K562 (cell line): ENCODE measurements around the gene NEURL4. TPM values are rescaled to one million over a fixed set of nuclear protein-coding genes. Genes with fewer than 3 reads are reported as not detected.

Experiments
- E2F6 ChIP-seq, 2 experiments: IDR thresholded peaks; 2 replicates each; pipeline ENCODE4 v1.6.1; 2011; ENCODE audit warnings: borderline replicate concordance in 1 of 2, control low read depth in 1 of 2, low read depth in 1 of 2, low read length in 1 of 2, mild to moderate bottlenecking in 1 of 2, mixed read lengths in 1 of 2, moderate library complexity in 1 of 2; ENCODE audit not compliant: insufficient read depth in 1 of 2, insufficient read length in 1 of 2, poor library complexity in 1 of 2, severe bottlenecking in 1 of 2; ENCODE audit errors: extremely low read depth in 1 of 2
- EHMT2 ChIP-seq: fragments of 450-650 bp; IDR thresholded peaks from 2 replicates; pipeline ENCODE4 v1.6.1; 2018; ENCODE audit warnings: antibody characterized with exemption
- EP400 ChIP-seq: fragments of 450-650 bp; IDR thresholded peaks from 2 replicates; pipeline ENCODE4 v1.6.1; 2017; ENCODE audit warnings: antibody characterized with exemption, mild to moderate bottlenecking, moderate library complexity
- ETV5 ChIP-seq: sonication (generic); formaldehyde crosslinking; IDR thresholded peaks from 2 replicates; pipeline ENCODE4 v1.4.0; 2020; ENCODE audit warnings: low read depth, mild to moderate bottlenecking, missing genetic modification reagents
- GATAD2B ChIP-seq: fragments of 450-650 bp; IDR thresholded peaks from 2 replicates; pipeline ENCODE4 v1.6.1; 2017; ENCODE audit warnings: mild to moderate bottlenecking, borderline replicate concordance
- MXD1 ChIP-seq: fragments of 250-450 bp; sonication (Bioruptor Pico); IDR thresholded peaks from 2 replicates; pipeline ENCODE4 v1.8.0; 2021; ENCODE audit warnings: borderline replicate concordance, mild to moderate bottlenecking, moderate library complexity; ENCODE audit not compliant: poor library complexity, severe bottlenecking
- RNF219 ChIP-seq: fragments of 250-450 bp; sonication (Bioruptor Pico); IDR thresholded peaks from 2 replicates; pipeline ENCODE4 v1.5.0; 2022; ENCODE audit warnings: mild to moderate bottlenecking
- SAFB2 ChIP-seq: fragments of 200-400 bp; formaldehyde crosslinking; IDR thresholded peaks from 2 replicates; pipeline ENCODE4 v1.6.1; 2018; ENCODE audit warnings: borderline replicate concordance, low read length, low read depth, moderate library complexity; ENCODE audit not compliant: severe bottlenecking
- SETDB1 ChIP-seq: IDR thresholded peaks from one replicate; pipeline ENCODE4 v1.6.1; 2012; ENCODE audit warnings: low read length, control low read depth, inconsistent platforms
- ZBTB49 ChIP-seq: sonication (generic); formaldehyde crosslinking; IDR thresholded peaks from 2 replicates; pipeline ENCODE4 v1.8.0; 2022; ENCODE audit warnings: missing genetic modification reagents, mild to moderate bottlenecking, borderline replicate concordance
- ZBTB5 ChIP-seq: fragments of 450-650 bp; IDR thresholded peaks from 2 replicates; pipeline ENCODE4 v1.6.1; 2017; ENCODE audit warnings: antibody characterized with exemption
- ZFP91 ChIP-seq: sonication (generic); formaldehyde crosslinking; IDR thresholded peaks from 2 replicates; pipeline ENCODE4 v1.8.0; 2022; ENCODE audit warnings: mild to moderate bottlenecking, missing genetic modification reagents
- ZNF41 ChIP-seq: fragments of 250-450 bp; sonication (Bioruptor Pico); conservative IDR thresholded peaks from 2 replicates; pipeline ENCODE4 v1.4.0; 2020; ENCODE audit warnings: mild to moderate bottlenecking
- polyA plus RNA-seq, 8 experiments: library from polyadenylated mRNA; depleted of rRNA in 4 of 8; stranded (reverse) in 5 of 8; unstranded in 3 of 8; fragments of >200 nt; fragmentation: Nextera tagmentation in 2 of 8; fragmentation: Illumina TruSeq in 1 of 8; extraction: Ambion mirVana in 2 of 8; extraction: Trizol in 1 of 8; gene quantifications; 2 replicates each; pipeline versions ENCODE4 v1.2.1 to v1.2.3, GENCODE V29; 2011 to 2014; ENCODE audit warnings: inconsistent platforms in 1 of 8, missing spikeins in 1 of 8
- total RNA-seq, 7 experiments: library from RNA; depleted of rRNA in 6 of 7; stranded (reverse); fragments of >200 nt in 6 of 7; fragmentation: Illumina TruSeq in 2 of 7; extraction: Trizol in 2 of 7; gene quantifications; 2 replicates each; pipeline versions ENCODE4 v1.2.1 to v1.2.3, GENCODE V29; 2011 to 2021; ENCODE audit warnings: low replicate concordance in 1 of 7

NEURL4 gene
- total and polyA plus RNA-seq, 9 of the 15 experiments (the other 6 are each of a cell fraction or from before 2014, with no cell fraction given): 0.08 to 37.4 (median 11.5) TPM

- TF ChIP-seq ZNF41 (no peak), GATAD2B (no peak; the same call in 1 of the 2 replicates), E2F6 (IDR thresholded peaks at IDR 0.05; ENCODE audit: borderline replicate concordance in 1 of 2, extremely low read depth in 1 of 2, insufficient read depth in 1 of 2, insufficient read length in 1 of 2, low read depth in 1 of 2, low read length in 1 of 2, poor library complexity in 1 of 2, severe bottlenecking in 1 of 2) (peak; percentile 44 to 89), EHMT2 (no peak), RNF219 (CRISPR knock-in tag) (no peak), SETDB1 (no peak), ETV5 (0 out of 2 replicates have a peak, but pooled peaks have one; percentile 39), ZBTB5 (no peak), ZBTB49 (no peak), ZFP91 (CRISPR knock-in tag) (0 out of 2 replicates have a peak, but pooled peaks have one; percentile 23), SAFB2 (no peak), MXD1 (CRISPR knock-in tag) (no peak), EP400 (peak; percentile 72)
These were observed 48.5 kb downstream of the NEURL4 start (continued) for GRCh38 chr17:7280519-7281073.
